Keratinocyte (primary cell): ENCODE results near the gene MAP1LC3A. TPM values are rescaled to one million over a fixed set of nuclear protein-coding genes. Genes with fewer than 3 reads are reported as not detected.
A peak's percentile ranks its signal among the peaks of the same experiment; 100 is the strongest.

Experiments used
- DNase-seq: peaks from one replicate; pipeline ENCODE4 v3.0.0-alpha.2; 2011; ENCODE audit warnings: low read depth, missing footprints, low spot score
- FAIRE-seq: peaks from 2 replicates; lab custom pipeline; 2011; peaks lifted over from hg19 to GRCh38; lab: Jason Lieb, UNC
- H2AFZ ChIP-seq: 2 replicates; pipeline ENCODE4 v1.6.0; 2012; ENCODE audit warnings: low read length, control low read depth, inconsistent platforms; ENCODE audit not compliant: control insufficient read depth
- H3K27ac ChIP-seq: 2 replicates; pipeline ENCODE4 v1.5.1; 2011; ENCODE audit warnings: low read length; ENCODE audit not compliant: control insufficient read depth, insufficient read depth
- H3K27me3 ChIP-seq: 3 replicates; pipeline ENCODE4 v1.6.0; 2011; ENCODE audit warnings: low read length; ENCODE audit not compliant: control insufficient read depth, insufficient read depth; ENCODE audit errors: extremely low read depth
- H3K36me3 ChIP-seq, 2 experiments: 2 replicates in 1 of 2; 3 replicates in 1 of 2; pipeline ENCODE4 v1.5.1; 2011; ENCODE audit warnings: low read length in 2 of 2, mild to moderate bottlenecking in 1 of 2; ENCODE audit not compliant: control insufficient read depth in 2 of 2, insufficient read depth in 2 of 2; ENCODE audit errors: extremely low read depth in 1 of 2
- H3K4me1 ChIP-seq: 3 replicates; pipeline ENCODE4 v1.5.1; 2011; ENCODE audit warnings: low read length; ENCODE audit not compliant: control insufficient read depth, insufficient read depth; ENCODE audit errors: extremely low read depth
- H3K4me2 ChIP-seq: 3 replicates; pipeline ENCODE4 v1.6.0; 2011; ENCODE audit warnings: low read depth, low read length; ENCODE audit not compliant: control insufficient read depth, insufficient read depth; ENCODE audit errors: extremely low read depth
- H3K4me3 ChIP-seq, 3 experiments: fragments of 200-600 bp in 1 of 3; sonication (generic) in 1 of 3; 2 replicates in 2 of 3; 3 replicates in 1 of 3; pipeline ENCODE4 v1.5.1; 2011 to 2016; ENCODE audit warnings: low read length in 3 of 3, mild to moderate bottlenecking in 3 of 3, control low read depth in 2 of 3, inconsistent platforms in 1 of 3, low read depth in 1 of 3, mixed read lengths in 1 of 3, mixed run types in 1 of 3, moderate library complexity in 1 of 3; ENCODE audit not compliant: control insufficient read depth in 2 of 3, insufficient read depth in 2 of 3; ENCODE audit errors: extremely low read depth in 1 of 3
- H3K79me2 ChIP-seq: 2 replicates; pipeline ENCODE4 v1.6.0; 2012; ENCODE audit warnings: low read length; ENCODE audit not compliant: control insufficient read depth, insufficient read depth
- H3K9ac ChIP-seq: 3 replicates; pipeline ENCODE4 v1.6.0; 2011; ENCODE audit warnings: low read length; ENCODE audit not compliant: control insufficient read depth, insufficient read depth; ENCODE audit errors: extremely low read depth
- H3K9me1 ChIP-seq: 3 replicates; pipeline ENCODE4 v1.6.0; 2011; ENCODE audit warnings: low read length; ENCODE audit not compliant: control insufficient read depth, insufficient read depth; ENCODE audit errors: extremely low read depth
- H3K9me3 ChIP-seq: 2 replicates; pipeline ENCODE4 v1.5.1; 2012; ENCODE audit warnings: low read depth, low read length; ENCODE audit not compliant: control insufficient read depth
- H4K20me1 ChIP-seq: 3 replicates; pipeline ENCODE4 v1.6.0; 2011; ENCODE audit warnings: low read length; ENCODE audit not compliant: control insufficient read depth, insufficient read depth; ENCODE audit errors: extremely low read depth
- EZH2 ChIP-seq: IDR thresholded peaks from one replicate; pipeline ENCODE4 v1.6.1; 2012; ENCODE audit warnings: inconsistent platforms, mild to moderate bottlenecking, low read length, moderate library complexity
- dilution Hi-C: fragments of 300-500 bp; cut with MboI; formaldehyde crosslinking; loops from one replicate; pipeline ENCODE4 v1.7.0; 2020; ENCODE audit warnings: low sequenced_read_pairs; ENCODE audit not compliant: extremely low pct_ligation_motif_present
- polyA plus RNA-seq, 5 experiments: library from polyadenylated mRNA; depleted of rRNA in 3 of 5; stranded (reverse) in 3 of 5; stranded (forward) in 1 of 5; unstranded in 1 of 5; fragments of >200 nt; gene quantifications; 1 replicate in 1 of 5; 2 replicates in 3 of 5; 3 replicates in 1 of 5; pipeline versions ENCODE4 v1.2.1 to v1.2.3, GENCODE V29; 2011 to 2012; ENCODE audit warnings: missing spikeins in 2 of 5, low read depth in 1 of 5, low replicate concordance in 1 of 5
- TF ChIP-seq, protein P1 (sequence below), 3 experiments: IDR thresholded peaks in 1 of 3; conservative IDR thresholded peaks in 1 of 3; optimal IDR thresholded peaks in 1 of 3; 2 replicates in 2 of 3; 3 replicates in 1 of 3; pipeline versions ENCODE3 to v1.5.1; 2011; ENCODE audit warnings: low read length in 3 of 3, mild to moderate bottlenecking in 3 of 3, moderate library complexity in 2 of 3, control low read depth in 1 of 3, inconsistent platforms in 1 of 3; ENCODE audit not compliant: insufficient read depth in 2 of 3; ENCODE audit errors: extremely low read depth in 1 of 3

The MAP1LC3A gene
- polyA plus RNA-seq, 1 donor (not counting 4 experiments of a cell fraction or from before 2014, with no cell fraction given): 1.7 TPM

DNA sequence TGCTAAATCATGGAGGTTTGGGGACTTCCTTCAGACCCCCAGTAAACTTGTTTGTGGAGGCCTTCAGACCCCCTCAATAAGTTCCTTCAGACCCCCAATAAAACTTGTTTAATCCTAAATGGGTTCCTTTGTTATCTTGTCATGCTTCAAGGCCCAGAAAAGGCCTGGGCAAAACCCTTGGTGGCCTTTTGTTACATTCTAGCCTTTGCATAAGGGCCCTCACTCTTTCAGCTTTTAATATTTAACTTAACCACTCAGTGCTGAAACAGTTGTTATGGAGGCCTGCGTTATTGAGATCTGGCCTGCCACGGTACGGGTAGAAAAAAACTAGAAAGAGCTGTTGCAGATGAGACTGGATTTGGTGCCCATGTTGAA is 46.6 kb upstream of the MAP1LC3A start:
- Histone ChIP-seq H3K4me3 (no peak overlapping the region), H3K27ac (no peak overlapping the region), H3K4me2 (no peak overlapping the region), H4K20me1 (no peaks in the 10 kb centered on the region), H3K9ac (no peak overlapping the region), H3K4me1 (peaks cover 25% of the 10 kb centered on the region), H3K9me1 (no peaks in the 10 kb centered on the region), H3K27me3 (no peaks in the 10 kb centered on the region), H2AFZ (no peak overlapping the region), H3K36me3 (peaks cover 20 to 27% of the 10 kb centered on the region in 2 experiments), H3K9me3 (no peaks in the 10 kb centered on the region), H3K79me2 (peaks cover 9% of the 10 kb centered on the region)
- dilution Hi-C loops: no loop called here
- no peak for FAIRE-seq
- no peak for TF ChIP-seq EZH2
- TF ChIP-seq, protein P1, sequence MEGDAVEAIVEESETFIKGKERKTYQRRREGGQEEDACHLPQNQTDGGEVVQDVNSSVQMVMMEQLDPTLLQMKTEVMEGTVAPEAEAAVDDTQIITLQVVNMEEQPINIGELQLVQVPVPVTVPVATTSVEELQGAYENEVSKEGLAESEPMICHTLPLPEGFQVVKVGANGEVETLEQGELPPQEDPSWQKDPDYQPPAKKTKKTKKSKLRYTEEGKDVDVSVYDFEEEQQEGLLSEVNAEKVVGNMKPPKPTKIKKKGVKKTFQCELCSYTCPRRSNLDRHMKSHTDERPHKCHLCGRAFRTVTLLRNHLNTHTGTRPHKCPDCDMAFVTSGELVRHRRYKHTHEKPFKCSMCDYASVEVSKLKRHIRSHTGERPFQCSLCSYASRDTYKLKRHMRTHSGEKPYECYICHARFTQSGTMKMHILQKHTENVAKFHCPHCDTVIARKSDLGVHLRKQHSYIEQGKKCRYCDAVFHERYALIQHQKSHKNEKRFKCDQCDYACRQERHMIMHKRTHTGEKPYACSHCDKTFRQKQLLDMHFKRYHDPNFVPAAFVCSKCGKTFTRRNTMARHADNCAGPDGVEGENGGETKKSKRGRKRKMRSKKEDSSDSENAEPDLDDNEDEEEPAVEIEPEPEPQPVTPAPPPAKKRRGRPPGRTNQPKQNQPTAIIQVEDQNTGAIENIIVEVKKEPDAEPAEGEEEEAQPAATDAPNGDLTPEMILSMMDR (optimal IDR thresholded peaks at IDR 0.05 in 1 of 3, IDR thresholded peaks at IDR 0.05 in 1 of 3, conservative IDR thresholded peaks at IDR 0.05 in 1 of 3; ENCODE audit: extremely low read depth in 1 of 3, insufficient read depth in 2 of 3, low read length in 3 of 3): no peak
- DNase-seq: no peak

GRCh38 chr20:34512266-34512954 is 46.1 kb upstream of the MAP1LC3A start:
- H3K4me3 ChIP-seq: no peak overlapping the region
- no peak overlapping the region for H2AFZ ChIP-seq
- H3K9ac ChIP-seq: no peak overlapping the region
- DNase-seq: no peak
- TF ChIP-seq EZH2: no peak
- TF ChIP-seq, protein P1 (optimal IDR thresholded peaks at IDR 0.05 in 1 of 3, IDR thresholded peaks at IDR 0.05 in 1 of 3, conservative IDR thresholded peaks at IDR 0.05 in 1 of 3; ENCODE audit: extremely low read depth in 1 of 3, insufficient read depth in 2 of 3, low read length in 3 of 3): no peak
- no peak for FAIRE-seq
- H3K36me3 ChIP-seq: peaks cover 20 to 27% of the 10 kb centered on the region in 2 experiments
- dilution Hi-C loops: no loop called here
- H3K27ac ChIP-seq: peak overlapping the region; percentile 65
- peaks cover 14% of the 10 kb centered on the region for H3K79me2 ChIP-seq
- H3K4me2 ChIP-seq: no peak overlapping the region
- no peaks in the 10 kb centered on the region for H3K27me3 ChIP-seq
- H3K4me1 ChIP-seq: peaks cover 25% of the 10 kb centered on the region
- no peaks in the 10 kb centered on the region for H3K9me1 ChIP-seq
- no peaks in the 10 kb centered on the region for H4K20me1 ChIP-seq
- no peaks in the 10 kb centered on the region for H3K9me3 ChIP-seq
